Neural progenitor cell (in vitro differentiated cells): ENCODE results near the gene CENPB. TPM values are rescaled to one million over a fixed set of nuclear protein-coding genes. Genes with fewer than 3 reads are reported as not detected.

ENCODE experiments used
- DNase-seq: peaks from one replicate; pipeline ENCODE4 v3.0.0-alpha.2; 2016; ENCODE audit warnings: low spot score
- H2AFZ ChIP-seq: fragments of 200-600 bp; sonication (generic); replicated peaks from 2 replicates; pipeline ENCODE4 v1.6.1; 2016; ENCODE audit warnings: antibody characterized with exemption
- H3F3A ChIP-seq: fragments of 200-600 bp; sonication (generic); 2 replicates; pipeline ENCODE4 v1.6.1; 2016; ENCODE audit warnings: antibody characterized with exemption, low read depth
- H3K27ac ChIP-seq: fragments of 200-600 bp; sonication (generic); 2 replicates; pipeline ENCODE4 v1.5.1; 2016; ENCODE audit warnings: mild to moderate bottlenecking
- H3K27me3 ChIP-seq: fragments of 200-600 bp; sonication (generic); 2 replicates; pipeline ENCODE4 v1.6.1; 2016; ENCODE audit warnings: mild to moderate bottlenecking, moderate library complexity
- H3K36me3 ChIP-seq: fragments of 200-600 bp; sonication (generic); 2 replicates; pipeline ENCODE4 v1.5.1; 2016
- H3K4me1 ChIP-seq: fragments of 200-600 bp; sonication (generic); 2 replicates; pipeline ENCODE4 v1.6.1; 2016; ENCODE audit warnings: mixed run types
- H3K4me2 ChIP-seq: fragments of 200-600 bp; sonication (generic); 2 replicates; pipeline ENCODE4 v1.6.1; 2016
- H3K4me3 ChIP-seq: fragments of 200-600 bp; sonication (generic); 2 replicates; pipeline ENCODE4 v1.5.1; 2016
- H3K79me2 ChIP-seq: fragments of 200-600 bp; sonication (generic); 2 replicates; pipeline ENCODE4 v1.6.1; 2016; ENCODE audit warnings: low read depth
- H3K9ac ChIP-seq: fragments of 200-600 bp; sonication (generic); 2 replicates; pipeline ENCODE4 v1.6.1; 2016
- H3K9me3 ChIP-seq: fragments of 200-600 bp; sonication (generic); 2 replicates; pipeline ENCODE4 v1.5.1; 2016; ENCODE audit warnings: low read depth
- H4K20me1 ChIP-seq: fragments of 200-600 bp; sonication (generic); 2 replicates; pipeline ENCODE4 v1.6.1; 2016; ENCODE audit warnings: low read depth
- H3K27ac Mint-ChIP-seq: 3 replicates; pipeline ENCODE4 v1.8.0; 2021; ENCODE audit warnings: mixed read lengths
- H3K27me3 Mint-ChIP-seq: 2 replicates; pipeline ENCODE4 v1.8.0; 2022; ENCODE audit warnings: low read depth, mild to moderate bottlenecking, inconsistent platforms, moderate library complexity, mixed read lengths; ENCODE audit not compliant: insufficient read depth
- H3K36me3 Mint-ChIP-seq: 3 replicates; pipeline ENCODE4 v1.8.0; 2021; ENCODE audit warnings: mixed read lengths
- H3K4me1 Mint-ChIP-seq: 3 replicates; pipeline ENCODE4 v1.8.0; 2021; ENCODE audit warnings: mixed read lengths
- H3K4me3 Mint-ChIP-seq: 3 replicates; pipeline ENCODE4 v1.8.0; 2021; ENCODE audit warnings: mild to moderate bottlenecking, moderate library complexity, mixed read lengths
- H3K9me3 Mint-ChIP-seq: 3 replicates; pipeline ENCODE4 v1.8.0; 2020; ENCODE audit warnings: mixed read lengths
- EZH2 ChIP-seq: fragments of 200-600 bp; sonication (generic); IDR thresholded peaks from 2 replicates; pipeline ENCODE4 v1.6.1; 2017; ENCODE audit warnings: antibody characterized with exemption, mild to moderate bottlenecking, moderate library complexity
- EZH2phosphoT487 ChIP-seq: fragments of 200-600 bp; sonication (generic); IDR thresholded peaks from 2 replicates; pipeline ENCODE4 v1.6.1; 2017; ENCODE audit warnings: antibody characterized with exemption
- total RNA-seq: library from RNA; depleted of rRNA; stranded (reverse); fragments of >200 nt; gene quantifications from 2 replicates; pipeline ENCODE4 v1.2.3, GENCODE V29; 2015; ENCODE audit warnings: low replicate concordance
- TF ChIP-seq, protein P1 (sequence below): fragments of 200-600 bp; sonication (generic); IDR thresholded peaks from 2 replicates; pipeline ENCODE4 v1.5.1; 2017; ENCODE audit warnings: antibody characterized with exemption, mild to moderate bottlenecking

The CENPB gene
- total RNA-seq, 1 donor from 2014 or later, result 5.0 TPM

DNA sequence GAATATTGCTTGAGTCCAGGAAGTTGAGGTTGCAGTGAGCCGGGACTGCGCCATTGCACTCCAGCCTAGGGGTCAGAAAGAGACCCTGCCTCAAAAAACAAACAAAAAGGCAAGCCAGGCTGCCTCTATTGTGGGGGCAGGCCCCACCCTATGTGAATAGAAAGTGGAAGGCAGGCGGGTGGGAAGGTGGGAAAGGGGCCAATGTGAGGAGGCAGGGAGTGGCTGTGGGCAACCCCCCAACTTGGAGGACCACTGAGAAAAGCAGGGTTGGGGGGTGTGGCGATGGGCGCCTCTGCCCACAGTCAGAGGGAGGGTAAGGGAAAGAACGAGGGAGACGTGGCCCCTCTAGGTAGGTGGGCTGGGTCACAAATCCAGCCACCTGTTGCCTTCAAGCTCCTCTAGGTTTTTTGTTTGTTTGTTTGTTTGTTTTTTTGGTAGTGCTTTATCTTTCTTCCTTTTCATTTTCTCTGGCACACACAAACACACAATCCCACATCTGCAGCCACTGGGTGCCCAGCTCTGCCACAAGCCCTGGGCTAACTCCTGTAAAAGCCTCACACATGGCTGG lies 28.5 kb upstream of the CENPB start:
- H3K9me3 Mint-ChIP-seq, result no peaks in the 10 kb centered on the region
- no peaks in the 10 kb centered on the region for H4K20me1 ChIP-seq
- H3K4me1 Mint-ChIP-seq, result peaks cover 42% of the 10 kb centered on the region
- H2AFZ ChIP-seq, result no peak overlapping the region
- TF ChIP-seq EZH2 (no peak), EZH2phosphoT487 (no peak)
- TF ChIP-seq, protein P1, sequence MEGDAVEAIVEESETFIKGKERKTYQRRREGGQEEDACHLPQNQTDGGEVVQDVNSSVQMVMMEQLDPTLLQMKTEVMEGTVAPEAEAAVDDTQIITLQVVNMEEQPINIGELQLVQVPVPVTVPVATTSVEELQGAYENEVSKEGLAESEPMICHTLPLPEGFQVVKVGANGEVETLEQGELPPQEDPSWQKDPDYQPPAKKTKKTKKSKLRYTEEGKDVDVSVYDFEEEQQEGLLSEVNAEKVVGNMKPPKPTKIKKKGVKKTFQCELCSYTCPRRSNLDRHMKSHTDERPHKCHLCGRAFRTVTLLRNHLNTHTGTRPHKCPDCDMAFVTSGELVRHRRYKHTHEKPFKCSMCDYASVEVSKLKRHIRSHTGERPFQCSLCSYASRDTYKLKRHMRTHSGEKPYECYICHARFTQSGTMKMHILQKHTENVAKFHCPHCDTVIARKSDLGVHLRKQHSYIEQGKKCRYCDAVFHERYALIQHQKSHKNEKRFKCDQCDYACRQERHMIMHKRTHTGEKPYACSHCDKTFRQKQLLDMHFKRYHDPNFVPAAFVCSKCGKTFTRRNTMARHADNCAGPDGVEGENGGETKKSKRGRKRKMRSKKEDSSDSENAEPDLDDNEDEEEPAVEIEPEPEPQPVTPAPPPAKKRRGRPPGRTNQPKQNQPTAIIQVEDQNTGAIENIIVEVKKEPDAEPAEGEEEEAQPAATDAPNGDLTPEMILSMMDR, result no peak
- no peak for DNase-seq
- peaks cover 5% of the 10 kb centered on the region for H3K27me3 Mint-ChIP-seq
- no peaks in the 10 kb centered on the region for H3K9me3 ChIP-seq
- H3K4me1 ChIP-seq, result peaks cover 4% of the 10 kb centered on the region
- H3K36me3 Mint-ChIP-seq, result no peaks in the 10 kb centered on the region
- H3K27ac ChIP-seq, result no peak overlapping the region
- H3K4me3 ChIP-seq, result no peak overlapping the region
- no peak overlapping the region for H3K9ac ChIP-seq
- no peaks in the 10 kb centered on the region for H3K79me2 ChIP-seq
- no peak overlapping the region for H3K4me3 Mint-ChIP-seq
- peak overlapping the region; percentile 63 for H3K27ac Mint-ChIP-seq
- no peaks in the 10 kb centered on the region for H3K36me3 ChIP-seq
- peaks cover 15% of the 10 kb centered on the region for H3F3A ChIP-seq
- no peak overlapping the region for H3K4me2 ChIP-seq
- no peaks in the 10 kb centered on the region for H3K27me3 ChIP-seq

DNA sequence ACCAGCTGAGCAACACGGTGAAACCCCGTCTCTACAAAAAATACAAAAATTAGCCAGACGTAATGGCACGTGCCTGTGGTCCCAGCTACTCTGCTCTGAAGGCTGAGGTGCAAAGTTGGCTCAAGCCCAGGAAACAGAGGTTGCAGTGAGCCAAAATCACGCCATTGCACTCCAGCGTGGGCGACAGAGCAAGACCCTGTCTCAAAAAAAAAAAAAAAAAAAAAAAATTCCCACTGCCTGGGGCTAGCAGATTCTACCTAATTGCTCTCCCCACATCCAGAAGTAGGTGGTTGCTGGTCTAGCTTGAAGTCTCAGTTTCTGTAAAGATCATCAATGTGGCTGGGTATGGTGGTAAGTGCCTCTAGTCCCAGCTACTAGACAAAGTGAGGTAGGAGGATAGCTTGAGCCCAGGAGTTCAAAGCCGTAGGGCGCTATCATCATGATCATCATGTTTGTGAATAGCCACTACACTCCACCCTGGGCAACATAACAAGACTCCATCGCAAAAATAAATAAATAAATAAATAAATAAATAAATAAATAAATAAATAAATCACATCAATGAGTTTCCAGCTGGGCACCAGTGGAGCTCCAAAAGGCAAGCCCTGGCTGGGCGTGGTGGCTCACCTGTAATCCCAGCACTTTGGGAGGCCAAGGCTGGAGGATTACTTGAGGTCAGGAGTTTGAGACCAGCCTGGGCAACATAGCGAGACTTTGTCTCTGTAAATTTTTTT lies 27.5 kb upstream of the CENPB start:
- Histone ChIP-seq H3K79me2 (no peaks in the 10 kb centered on the region), H4K20me1 (no peaks in the 10 kb centered on the region), H3K4me1 (no peaks in the 10 kb centered on the region), H3K27me3 (no peaks in the 10 kb centered on the region), H3K9me3 (no peaks in the 10 kb centered on the region), H3K36me3 (no peaks in the 10 kb centered on the region), H3K4me2 (no peak overlapping the region), H3K9ac (no peak overlapping the region), H3K27ac (no peak overlapping the region), H2AFZ (no peak overlapping the region), H3K4me3 (no peak overlapping the region), H3F3A (peaks cover 8% of the 10 kb centered on the region)
- no peak for DNase-seq
- Mint-ChIP-seq H3K36me3 (no peaks in the 10 kb centered on the region), H3K4me1 (peaks cover 34% of the 10 kb centered on the region), H3K4me3 (no peak overlapping the region), H3K27ac (no peak overlapping the region), H3K27me3 (peaks cover 5% of the 10 kb centered on the region), H3K9me3 (no peaks in the 10 kb centered on the region)
- TF ChIP-seq, protein P1, result no peak
- TF ChIP-seq EZH2phosphoT487 (no peak), EZH2 (no peak)

DNA sequence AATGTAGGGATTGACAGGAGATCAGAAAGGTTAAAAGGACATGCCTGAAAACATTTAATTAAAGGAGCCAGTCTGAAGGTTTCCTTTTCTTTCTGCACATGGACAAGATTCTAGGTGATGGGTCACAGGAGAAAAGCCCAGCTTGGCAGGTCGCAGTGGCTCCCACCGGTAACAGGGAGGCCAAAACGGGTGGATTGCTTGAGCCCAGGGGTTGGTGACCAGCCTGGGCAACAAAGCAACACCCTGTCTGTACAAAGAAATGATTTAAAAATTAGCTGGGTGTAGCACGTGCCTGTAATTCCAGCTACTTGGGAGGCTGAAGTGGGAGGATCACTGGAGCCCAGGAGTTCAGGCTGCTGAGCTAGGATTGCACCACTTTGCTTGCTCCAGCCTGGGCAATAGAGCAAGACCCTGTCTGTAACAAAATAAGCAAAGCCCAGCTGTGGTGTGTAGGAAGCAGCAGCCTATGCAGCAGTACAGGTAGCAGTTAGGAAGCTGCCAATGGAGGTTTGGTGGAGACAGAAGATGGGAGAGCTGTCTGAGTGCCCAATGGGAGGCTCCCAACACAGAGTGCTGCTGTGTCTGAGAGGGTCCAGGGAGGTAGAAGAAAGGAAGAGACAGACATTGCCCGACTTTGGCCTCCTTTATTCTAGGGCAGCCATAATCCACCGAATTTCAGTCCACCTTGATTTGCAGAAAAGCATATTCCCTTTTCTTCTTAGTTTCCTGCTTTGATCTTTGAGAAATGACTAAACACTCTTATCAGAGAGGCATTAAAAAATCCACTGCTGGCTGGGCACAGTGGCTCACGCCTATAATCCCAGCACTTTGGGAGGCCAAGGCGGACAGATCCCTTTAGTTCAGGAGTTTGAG lies 26.7 kb upstream of the CENPB start:
- H3K27me3 Mint-ChIP-seq, result peaks cover 3% of the 10 kb centered on the region
- H3K36me3 Mint-ChIP-seq, result no peaks in the 10 kb centered on the region
- Histone ChIP-seq H3K9ac (no peak overlapping the region), H3F3A (peaks cover under 1% of the 10 kb centered on the region), H3K4me3 (no peak overlapping the region), H3K4me2 (no peak overlapping the region), H2AFZ (no peak overlapping the region), H3K9me3 (no peaks in the 10 kb centered on the region), H3K27ac (no peak overlapping the region), H3K36me3 (no peaks in the 10 kb centered on the region), H4K20me1 (no peaks in the 10 kb centered on the region), H3K27me3 (no peaks in the 10 kb centered on the region), H3K79me2 (no peaks in the 10 kb centered on the region), H3K4me1 (no peaks in the 10 kb centered on the region)
- peak overlapping the region; percentile 87 for H3K27ac Mint-ChIP-seq
- H3K9me3 Mint-ChIP-seq, result no peaks in the 10 kb centered on the region
- TF ChIP-seq EZH2phosphoT487 (no peak), EZH2 (no peak)
- TF ChIP-seq, protein P1, result no peak
- H3K4me3 Mint-ChIP-seq, result no peak overlapping the region
- peaks cover 31% of the 10 kb centered on the region for H3K4me1 Mint-ChIP-seq
- no peak for DNase-seq
